Embryonic facial prominence (tissue), 1 donor: ENCODE measurements around the gene FAM20C.

ENCODE experiments used
- DNase-seq: peaks from one replicate; pipeline ENCODE4 v3.0.0-alpha.2; 2016; ENCODE audit errors: extremely low spot score

FAM20C gene

DNA sequence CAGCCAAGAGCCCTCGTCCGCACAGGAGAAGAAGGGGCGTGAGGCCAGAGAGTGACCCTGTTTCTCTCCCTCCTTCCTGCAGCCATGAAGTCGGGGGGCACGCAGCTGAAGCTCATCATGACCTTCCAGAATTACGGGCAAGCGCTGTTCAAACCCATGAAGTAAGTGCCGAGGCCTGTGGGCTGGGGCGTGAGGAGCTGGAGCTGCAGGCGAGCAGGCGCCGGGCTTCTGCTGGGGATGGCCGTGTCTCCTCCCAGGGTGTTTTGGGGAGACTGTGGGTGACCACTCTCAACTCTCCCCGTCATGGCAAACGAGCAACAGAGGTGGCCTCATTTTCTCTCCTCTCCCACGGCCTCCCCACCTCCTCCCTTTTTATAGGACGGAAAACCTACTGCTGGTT, 16.4 kb downstream of the FAM20C start:
- no peak for DNase-seq

DNA sequence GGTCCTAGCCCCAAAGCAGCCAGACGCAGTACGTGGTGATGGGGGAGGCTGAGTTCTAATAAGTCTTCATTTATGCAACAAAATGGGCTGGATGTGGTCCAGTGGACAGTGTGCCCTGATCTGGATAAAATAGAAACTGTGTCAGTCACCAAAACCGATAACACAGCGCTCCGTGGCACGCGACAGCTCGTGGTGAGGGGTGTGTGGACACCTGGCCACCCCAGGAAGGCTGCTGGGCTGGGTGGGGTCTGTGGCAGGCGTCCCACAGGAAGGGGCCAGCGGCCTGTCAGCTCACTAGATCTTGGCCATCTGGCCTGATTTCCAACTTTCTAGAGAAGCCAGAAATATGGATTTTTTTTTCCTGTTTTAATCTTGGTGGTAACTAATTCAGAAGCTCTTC, 17.0 kb downstream of the FAM20C start:
- DNase-seq = no peak

DNA sequence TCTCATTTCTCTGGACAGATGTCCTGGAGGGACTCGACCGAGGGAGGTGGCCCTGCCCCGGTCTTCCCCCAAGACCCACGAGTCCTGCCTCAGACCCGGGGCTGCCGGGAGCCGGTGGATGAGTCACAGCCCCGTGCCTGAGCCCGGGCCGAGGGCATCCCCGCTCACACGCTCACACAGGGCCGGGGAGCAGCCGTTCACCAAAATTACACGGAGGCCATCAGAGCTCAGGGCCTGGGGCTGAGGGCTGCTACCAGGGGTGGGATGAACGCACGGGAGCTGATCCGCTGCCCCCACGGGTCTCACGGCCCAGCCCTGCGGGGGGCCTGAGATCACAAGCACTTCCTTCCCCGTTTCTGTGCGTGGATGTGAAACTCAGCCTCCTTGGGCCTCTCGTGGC, 17.5 kb downstream of the FAM20C start:
- no peak for DNase-seq

DNA sequence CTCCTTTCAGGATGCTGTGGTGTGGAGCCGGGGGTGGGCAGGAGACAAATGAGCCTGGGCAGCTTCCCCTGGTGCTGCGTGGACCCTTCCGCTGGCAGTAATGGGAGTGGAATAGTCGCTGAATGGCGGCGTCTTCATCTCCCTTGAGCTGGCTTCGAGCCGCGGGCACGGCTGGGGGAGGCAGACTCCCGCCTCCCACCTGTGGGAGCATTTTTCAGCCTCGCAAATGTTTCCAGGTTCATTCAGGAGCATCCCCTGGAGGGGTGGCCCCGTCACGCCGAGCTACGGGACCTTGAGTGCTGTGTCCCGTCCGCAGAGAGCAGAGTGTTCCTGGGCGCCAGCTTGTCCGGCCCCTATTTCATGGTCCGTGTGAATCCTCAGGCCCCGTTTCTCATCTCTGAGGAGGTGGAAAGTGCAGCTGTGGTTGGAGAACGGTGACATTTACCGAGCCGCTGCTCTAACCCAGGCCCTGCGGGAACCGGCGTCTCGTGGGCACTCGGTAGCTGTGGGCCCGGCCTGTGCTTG, 18.1 kb downstream of the FAM20C start:
- no peak for DNase-seq

DNA sequence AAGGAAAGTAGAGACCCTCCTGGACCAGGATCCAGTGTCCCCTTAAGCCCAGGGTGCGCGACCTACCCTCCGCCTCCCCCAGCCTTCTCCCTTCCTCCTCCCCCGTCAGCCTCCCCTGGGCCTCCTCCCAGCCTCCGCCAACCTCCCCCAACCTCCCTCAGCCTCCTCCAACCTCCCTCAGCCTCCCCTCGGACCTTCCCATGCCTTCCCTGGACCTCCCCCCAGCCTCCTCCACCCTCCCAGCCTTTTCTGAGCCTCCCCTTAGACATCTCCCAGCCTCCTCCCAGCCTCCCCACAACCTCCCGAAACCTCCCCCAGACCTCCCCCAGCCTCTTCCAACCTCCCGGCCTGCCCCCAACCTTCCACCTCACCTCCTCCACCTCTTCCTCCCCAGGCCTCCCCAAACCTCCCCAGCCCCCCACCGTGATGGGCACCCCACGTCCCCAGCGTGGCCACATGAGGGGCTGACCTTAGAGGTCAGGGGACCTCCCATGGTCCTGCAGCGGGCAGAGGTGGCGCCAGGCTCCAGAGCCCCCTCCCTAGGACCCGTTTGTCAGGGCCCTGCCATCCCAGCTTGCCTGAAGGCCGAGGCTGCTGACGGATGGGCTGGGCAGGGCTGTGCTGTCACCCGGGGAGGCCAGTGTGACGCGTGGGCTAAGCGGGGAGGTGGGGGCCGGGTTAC, 18.8 kb downstream of the FAM20C start:
- no peak for DNase-seq

DNA sequence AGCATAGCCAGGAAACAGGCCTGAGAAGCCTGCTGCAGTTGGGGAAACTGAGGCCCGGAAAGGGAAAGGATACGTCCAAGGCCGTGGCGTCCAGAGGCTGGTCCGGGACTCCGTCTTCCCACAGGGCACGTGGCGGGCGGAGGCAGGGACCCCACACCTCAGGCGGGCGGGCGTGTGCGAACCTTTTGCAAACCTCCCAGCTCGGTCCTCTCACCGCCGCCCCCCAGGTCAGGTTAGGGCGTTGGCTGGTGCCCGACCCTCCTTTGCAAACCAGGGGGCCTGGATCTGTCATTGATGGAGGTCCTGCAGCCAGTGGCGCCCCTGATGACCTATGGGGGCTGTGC, 19.3 kb downstream of the FAM20C start:
- no peak for DNase-seq

DNA sequence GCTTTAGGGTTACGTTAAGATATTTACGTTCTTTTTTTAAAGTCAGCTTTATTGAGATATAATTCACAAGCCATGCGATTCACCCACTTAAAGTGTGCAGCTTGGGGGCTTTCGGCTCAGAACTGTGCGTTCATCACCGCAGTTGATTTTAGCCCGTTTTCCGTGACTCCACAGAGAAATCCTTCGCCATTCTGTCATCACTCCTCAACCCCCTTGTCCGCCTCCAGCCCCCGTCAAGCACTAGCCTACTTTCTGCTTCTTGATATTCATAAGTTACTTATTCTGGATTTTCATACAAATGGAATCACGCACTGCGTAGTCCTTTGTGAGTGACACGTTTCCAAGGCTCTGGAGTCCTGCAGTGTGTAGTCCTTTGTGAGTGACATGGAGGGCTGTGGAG, 20.4 kb downstream of the FAM20C start:
- no peak for DNase-seq

DNA sequence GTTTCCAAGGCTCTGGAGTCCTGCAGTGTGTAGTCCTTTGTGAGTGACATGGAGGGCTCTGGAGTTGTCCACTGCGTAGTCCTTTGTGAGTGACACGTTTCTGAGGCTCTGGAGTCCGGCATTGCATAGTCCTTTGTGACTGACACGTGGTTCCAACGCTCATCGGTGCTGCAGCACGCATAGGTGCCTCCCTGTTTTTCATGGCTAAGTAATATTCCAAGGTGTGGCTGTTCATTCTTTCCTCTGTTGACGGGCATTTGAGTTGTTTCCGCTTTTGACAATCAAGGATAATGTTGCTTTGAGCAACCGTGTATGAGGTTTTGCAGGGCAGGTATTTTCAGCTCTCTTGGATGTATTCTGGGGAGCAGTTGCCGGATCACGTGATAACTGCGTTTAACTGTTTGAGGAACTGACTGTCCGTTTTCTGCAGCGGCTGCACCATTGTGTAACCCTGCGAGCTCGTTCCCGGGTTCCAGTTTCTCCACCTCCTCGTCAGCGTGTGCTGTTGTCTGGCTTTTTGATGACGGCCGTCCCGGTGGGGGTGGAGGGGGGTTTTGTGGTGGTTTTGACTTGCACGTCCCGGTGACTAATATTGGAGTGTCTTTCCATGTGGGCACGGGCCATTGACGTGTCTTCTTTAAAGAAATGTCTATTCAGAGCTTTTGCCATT, 21.1 kb downstream of the FAM20C start:
- no peak for DNase-seq

DNA sequence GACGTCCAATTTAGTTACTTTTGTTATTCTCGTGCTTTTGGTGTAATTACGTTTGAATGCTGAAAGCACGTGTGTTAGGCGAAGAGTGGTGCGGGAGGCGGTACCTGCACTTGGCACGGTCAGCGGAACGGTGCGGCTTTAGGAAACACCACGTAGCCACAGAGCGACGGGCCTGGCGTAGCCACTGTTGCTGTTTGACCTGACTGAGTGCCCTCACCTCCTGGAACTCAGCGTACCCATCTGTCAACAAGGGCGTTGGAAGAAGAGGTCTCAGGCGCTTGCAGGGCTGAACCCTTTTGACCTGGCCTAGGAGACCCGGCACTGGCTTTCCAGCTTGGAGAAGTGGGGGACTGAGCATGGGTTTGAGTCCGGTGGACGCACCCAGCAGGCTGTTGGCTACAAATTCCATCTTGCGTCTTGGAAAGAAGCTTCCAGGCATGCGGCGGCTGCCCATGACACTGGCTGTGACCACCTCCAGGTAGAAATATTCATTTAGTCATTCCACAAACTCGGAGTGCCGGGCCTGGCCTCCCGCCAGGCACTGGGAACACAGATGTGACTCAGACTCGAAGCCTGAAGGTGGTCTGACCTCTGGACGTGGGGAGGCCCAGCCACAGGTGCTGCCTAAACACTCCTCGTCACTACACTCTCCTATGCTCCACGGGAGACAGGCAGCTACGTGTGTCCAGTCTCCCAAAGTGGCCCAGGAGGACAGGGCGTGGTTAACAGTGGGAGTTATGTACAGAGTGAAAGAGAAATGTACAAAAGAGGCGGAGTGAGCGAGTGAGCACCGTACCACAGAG, 22.2 kb downstream of the FAM20C start:
- DNase-seq = no peak

DNA sequence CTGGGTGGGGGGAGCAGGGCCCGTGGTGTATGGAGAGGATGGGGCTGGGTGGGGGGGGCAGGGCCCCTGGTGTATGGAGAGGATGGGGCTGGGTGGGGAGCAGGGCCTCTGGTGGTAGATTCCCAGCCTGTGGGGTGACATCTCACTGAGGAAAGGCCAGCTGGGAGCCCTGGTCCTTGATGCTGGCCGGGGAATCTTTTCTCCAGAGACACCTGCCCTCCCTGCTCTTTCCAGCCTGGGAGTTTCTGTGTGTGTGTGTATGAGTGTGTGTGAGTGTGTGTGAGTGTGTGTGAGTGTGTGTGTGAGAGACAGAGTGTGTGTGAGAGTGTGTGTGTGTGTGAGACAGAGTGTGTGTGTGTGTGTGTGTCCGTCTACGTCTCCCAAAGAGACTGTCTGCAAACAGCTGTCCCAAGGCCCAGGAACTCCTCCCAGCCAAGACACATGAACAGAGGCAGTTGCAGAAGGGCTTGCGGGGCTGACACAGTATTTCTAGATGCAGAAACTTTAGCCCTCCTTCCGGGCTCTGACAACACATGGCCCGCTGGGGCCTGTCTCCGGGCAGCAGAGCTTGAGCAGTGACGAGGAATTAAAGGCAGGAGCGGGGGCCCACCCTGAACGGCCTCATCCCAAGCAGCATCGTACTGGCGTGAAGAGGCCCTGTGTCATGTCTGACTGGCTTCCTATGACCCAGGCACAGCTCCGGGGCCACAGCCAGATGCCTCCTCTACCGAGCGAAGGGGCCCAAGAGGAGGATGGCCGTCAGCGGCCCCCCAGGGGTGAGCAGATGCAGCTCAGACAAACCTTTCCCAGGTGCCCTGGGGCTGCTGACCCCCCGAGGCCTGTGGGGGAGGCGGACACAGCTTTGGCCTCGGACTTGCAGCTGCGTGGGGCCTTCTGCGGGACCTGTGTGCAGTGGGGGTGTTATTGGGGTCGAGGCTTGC, 24.3 kb downstream of the FAM20C start:
- DNase-seq = no peak

DNA sequence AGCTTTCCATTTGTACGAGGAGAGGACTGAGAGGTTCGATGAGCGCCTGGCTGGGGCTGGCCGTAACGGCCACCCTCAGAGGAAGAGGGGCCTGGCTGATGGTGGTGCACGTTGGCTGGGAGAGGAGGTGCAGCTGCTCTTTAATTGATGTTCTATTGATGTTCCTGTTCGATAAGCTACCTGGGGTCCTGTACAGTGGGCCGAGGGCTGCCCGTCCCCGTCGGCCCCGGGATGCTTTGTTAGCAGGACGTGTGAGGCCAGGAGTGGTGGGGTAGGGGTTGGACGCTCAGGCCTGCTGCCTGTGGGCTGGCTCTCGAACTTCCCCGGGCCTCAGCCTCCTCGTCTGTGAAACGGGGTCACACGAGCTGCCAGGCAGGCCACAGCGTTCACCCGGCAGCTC, 25.4 kb downstream of the FAM20C start:
- DNase-seq = no peak

DNA sequence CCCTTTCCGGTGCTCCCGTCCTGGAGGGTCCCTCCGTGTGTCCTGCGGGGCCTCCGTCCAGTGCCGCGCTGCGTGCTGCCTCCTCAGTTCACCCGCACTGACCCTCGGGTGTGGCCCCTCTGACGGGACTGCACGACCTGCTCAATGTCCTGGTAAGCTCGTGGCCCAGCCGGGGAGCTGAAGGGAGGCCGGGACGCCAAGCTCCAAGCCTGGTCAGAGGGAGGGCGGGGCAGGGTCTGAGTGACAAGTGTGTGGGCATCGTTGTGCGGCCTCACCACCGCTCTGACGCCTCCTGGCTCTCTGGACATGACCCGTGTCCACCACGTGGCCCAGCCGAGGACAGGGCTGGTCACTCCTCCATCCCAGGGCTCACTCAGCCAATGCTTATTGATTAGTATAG, 25.9 kb downstream of the FAM20C start:
- DNase-seq = no peak

DNA sequence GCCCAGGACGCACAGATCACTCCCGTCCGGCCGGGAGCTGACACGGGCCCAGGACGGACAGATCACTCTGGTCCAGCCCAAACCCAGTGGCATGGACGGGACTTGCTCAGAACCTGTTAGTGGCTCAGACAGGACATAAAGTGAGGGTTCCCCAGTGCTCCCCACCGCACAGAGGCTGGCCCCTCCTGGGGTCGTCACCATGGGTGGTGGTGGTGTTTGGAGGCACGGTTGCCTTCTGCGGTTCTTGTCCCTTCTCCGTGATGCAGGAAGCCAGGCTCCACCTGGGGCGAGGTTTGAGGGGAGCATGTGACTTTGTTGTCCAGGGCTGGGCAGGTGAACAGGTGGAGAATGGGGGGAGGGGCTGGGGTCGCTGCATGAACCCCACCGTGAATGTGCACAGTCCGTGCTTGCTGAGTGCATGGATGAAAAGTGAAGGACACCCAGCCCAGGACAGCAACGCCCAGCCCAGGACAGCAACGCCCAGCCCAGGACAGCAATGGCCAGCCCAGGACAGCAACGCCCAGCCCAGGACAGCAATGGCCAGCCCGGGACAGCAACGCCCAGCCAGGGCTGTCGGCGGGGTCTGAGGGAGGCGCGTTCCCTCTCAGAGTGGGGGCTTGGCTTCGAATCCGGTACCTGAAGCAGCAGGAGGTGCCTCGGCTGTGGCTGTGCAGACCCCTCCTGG, 26.7 kb downstream of the FAM20C start:
- DNase-seq = no peak

DNA sequence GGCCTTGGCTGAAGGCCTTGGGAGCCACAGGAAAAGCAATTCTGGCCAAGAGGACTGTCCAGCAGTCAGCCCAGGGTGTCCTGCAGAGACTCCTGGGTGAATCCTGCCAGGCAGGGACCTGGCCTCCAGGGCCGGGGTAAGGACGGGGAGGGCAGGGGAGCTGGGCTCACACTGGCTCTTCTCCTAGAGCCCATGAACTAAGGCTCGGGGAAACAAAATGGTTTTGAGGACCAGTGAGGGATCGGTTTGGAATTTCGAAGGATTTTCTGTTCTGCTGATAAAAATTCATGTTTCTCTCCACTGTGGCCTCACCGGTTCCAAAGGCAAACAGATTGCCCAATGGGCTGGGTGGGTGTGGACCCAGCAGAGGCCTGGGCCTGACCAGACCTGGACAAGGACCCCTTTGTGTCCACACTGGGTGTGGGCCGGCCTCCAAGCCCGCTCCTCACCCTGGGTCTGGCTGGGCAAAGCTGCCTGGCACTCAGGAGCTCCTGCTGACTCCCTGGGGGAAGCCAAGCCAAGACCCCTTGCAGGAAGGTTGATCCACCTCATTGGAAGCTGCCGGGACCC, 27.3 kb downstream of the FAM20C start:
- DNase-seq = no peak

DNA sequence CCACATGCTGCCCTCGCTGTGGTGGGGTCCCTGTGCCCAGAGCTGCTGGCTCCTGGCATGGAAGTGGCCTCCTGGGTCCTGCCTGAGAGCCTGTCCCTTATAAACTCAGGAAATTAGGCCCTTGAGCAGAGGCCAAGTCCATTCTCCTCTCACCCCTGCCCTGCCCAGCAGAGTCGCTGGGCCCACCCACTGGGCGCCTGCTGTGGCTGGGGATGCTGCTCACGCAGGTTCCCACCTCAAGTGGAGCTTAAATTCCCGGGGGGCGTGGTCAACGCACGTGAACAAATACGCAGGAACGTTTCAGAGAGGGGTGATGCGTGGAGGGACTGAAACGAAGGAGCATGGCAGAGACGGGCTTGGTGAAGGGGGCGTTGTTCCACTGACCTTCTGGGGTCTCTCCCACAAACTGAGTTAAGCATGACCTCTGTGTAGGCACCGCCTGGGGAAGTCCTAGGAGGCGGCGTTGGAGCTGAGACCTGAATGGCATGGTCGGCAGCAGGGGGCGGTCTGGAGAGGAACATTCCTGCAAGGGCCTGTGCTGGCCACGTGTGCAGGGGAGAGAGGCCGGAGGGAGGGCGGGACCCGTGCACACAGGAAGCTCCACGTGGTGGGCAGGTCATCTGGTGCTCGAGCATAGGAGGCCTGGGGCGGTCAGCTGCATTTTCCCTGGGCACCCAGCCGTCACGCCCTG, 27.9 kb downstream of the FAM20C start:
- DNase-seq = no peak

DNA sequence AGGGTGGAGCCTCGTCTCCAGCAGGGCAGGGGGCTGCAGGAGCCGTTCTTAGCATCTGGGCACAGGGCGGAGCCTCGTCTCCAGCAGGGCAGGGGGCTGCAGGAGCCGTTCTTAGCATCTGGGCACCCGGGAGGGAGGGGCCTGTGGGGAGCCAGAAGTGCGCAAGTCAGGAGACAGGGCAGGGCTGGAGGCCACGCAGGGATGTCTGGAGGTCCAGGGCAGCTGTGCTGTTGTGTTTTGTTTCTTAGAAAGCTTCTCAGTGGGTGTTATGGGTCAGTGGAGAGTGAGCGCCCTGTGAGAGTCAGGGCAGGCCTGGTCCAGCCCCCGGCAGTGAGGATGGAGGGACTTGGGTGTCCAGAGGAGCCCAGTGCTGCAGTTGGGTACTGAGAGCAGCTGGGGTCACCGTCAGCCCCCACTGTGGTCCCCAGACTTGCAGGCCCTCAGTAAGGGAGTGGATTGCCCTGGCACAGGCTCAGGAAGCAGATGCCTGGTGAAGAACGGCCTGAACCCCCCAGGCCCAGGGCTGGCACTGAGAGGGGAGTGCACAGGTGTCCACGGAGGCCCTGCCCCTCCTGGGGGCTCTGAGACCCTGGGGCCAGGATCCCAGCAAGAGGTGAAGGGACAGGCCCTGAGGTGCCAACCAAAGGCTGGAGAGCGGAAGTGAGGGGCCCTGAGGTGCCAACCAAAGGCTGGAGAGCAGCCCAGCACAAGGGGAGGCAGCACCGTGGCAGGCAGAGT, 29.8 kb downstream of the FAM20C start:
- DNase-seq = no peak

DNA sequence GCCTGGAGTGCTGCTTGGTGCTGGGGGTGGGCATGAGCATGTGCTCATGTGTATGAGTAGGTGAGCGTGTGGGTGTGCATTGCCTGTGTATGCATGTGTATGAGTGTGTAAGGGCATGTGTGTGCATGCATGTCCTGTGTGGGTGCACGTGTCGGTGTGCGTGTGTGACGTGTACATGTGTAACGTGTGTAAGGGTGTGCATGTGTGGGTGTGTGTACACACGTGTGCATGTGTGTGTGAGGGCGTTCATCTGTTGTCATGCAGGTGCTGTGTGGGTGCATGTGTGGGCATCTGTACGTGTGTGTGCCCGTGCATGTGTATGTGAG, 30.3 kb downstream of the FAM20C start:
- no peak for DNase-seq

DNA sequence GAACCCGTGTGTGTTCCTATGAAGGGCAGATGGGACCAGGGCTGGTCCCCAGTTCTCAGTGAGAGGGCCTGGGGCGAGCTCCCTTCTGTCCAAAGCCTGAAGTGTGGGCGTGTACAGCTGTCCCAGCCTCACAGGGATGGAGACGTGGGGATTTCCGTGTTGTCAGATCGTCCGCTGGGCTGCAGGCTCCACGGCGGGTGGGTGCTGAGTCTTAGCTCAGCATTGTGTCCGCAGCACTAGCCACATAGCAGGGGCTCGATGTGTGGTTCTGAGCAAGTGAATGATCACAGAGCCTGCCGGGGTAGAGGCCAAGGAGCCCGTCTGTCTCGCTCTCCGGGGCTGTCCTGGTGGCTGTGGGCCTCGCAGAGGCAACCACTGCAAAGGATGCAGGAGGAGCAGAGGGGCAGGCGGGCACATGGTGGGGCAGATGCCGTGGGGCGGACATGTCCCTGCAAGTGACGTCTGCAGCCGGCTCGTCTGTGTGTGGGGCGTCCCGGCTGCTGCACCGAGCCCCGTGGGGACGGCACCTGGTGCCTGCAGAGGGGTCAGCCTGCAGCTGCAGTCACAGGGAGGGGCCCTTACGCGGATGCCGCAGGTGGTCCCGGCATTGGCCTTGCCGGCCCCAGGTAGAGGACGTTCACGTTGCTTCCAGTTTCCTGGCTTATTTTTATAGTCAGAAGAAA, 30.9 kb downstream of the FAM20C start:
- DNase-seq = no peak

DNA sequence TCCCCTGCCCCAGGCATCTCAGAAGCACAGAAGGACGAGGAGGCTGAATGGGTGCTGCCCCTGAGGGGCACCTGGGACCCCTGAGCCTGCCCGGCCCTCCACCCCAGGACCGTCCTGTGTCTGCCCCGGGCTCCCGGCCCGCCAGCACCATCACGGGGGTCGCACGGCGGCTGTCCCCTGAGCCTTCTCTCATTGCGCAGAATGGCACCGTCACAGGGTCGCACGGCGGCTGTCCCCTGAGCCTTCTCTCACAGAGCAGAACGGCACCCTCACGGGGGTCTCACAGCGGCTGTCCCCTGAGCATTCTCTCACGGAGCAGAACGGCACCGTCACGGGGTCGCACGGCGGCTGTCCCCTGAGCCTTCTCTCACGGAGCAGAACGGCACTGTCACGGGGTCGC, 31.5 kb downstream of the FAM20C start:
- no peak for DNase-seq
